Activated T-helper 17 cell treated with anti-CD3 and anti-CD28 coated beads, Interleukin-2, amount 50 U/mL, for 72 hours (primary cell): Measurements from ENCODE around the gene ITGA1. TPM values are rescaled to one million over a fixed set of nuclear protein-coding genes. Genes with fewer than 3 reads are reported as not detected.

Source experiments
- ATAC-seq: fragments of 150-1000 bp; cut with Tn5 transposase; replicated peaks from 2 replicates; pipeline ENCODE4 v1.10.0; 2021; ENCODE audit warnings: mild to moderate bottlenecking, moderate library complexity
- H3K27ac Mint-ChIP-seq: one replicate; pipeline ENCODE4 v1.8.0; 2022; ENCODE audit warnings: mixed read lengths
- H3K27me3 Mint-ChIP-seq: one replicate; pipeline ENCODE4 v1.8.0; 2022; ENCODE audit warnings: mixed read lengths
- H3K36me3 Mint-ChIP-seq: one replicate; pipeline ENCODE4 v1.8.0; 2022; ENCODE audit warnings: low read depth, mild to moderate bottlenecking, mixed read lengths
- H3K4me1 Mint-ChIP-seq: one replicate; pipeline ENCODE4 v1.8.0; 2022; ENCODE audit warnings: mixed read lengths
- H3K4me3 Mint-ChIP-seq: one replicate; pipeline ENCODE4 v1.8.0; 2022; ENCODE audit warnings: mild to moderate bottlenecking, mixed read lengths
- H3K9me3 Mint-ChIP-seq: one replicate; pipeline ENCODE4 v1.8.0; 2022; ENCODE audit warnings: mixed read lengths
- total RNA-seq, 2 donors: library from RNA; stranded (reverse); gene quantifications; one replicate each; pipeline ENCODE4 v1.2.3, GENCODE V29; 2022

ITGA1 gene
- total RNA-seq, 2 donors from 2014 or later: 3.1 to 14.9 TPM

DNA sequence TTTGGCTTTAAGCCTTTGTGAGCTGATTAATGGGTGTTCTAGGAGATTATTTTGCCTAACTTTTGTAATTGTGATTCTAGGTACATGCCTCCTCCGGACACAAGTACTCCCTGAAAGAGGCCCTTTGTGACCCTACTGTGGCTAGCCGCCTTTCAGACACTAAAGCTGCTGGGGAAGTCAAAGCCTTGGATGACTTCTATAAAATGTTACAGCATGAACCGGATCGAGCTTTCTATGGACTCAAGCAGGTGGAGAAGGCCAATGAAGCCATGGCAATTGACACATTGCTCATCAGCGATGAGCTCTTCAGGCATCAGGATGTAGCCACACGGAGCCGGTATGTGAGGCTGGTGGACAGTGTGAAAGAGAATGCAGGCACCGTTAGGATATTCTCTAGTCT, 13.6 kb downstream of the ITGA1 start:
- Mint-ChIP-seq H3K36me3 (peaks cover 72% of the 10 kb centered on the region), H3K4me3 (peak overlapping the region; percentile 91), H3K27ac (peak overlapping the region; percentile 95), H3K27me3 (no peaks in the 10 kb centered on the region), H3K9me3 (no peaks in the 10 kb centered on the region), H3K4me1 (peaks cover 31% of the 10 kb centered on the region)
- no peak for ATAC-seq

DNA sequence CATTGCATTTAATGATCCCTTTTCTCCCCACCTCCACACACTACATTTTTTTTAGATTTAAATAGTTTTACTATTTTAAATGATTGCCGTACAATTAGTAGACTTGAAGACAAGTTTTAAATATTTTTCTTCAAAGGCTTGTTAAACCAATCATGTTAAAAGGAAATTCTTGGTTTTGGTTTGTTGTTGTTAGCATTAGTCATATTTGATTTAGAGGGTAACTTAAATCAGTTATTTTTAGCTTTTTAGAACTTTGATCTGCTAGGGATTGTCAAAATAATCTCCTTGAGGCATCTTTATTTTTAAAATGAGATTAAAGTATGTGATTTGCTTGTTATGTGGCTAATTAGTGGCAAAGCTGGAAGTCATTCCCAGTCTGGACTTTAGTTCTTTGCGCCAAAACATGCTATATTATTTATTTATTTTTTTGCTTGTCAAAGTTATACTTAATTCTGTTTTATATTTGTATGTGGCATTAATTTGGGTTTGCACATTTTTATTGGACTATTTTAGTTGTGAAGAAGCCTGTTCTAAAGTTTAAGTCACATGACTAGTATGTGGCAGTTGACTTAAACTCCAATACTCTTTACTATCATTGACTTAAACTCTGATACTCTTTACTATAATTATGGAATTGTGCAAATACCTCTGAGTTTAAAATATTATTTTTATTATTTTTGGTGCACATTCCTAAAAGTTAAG, 14.7 kb downstream of the ITGA1 start:
- ATAC-seq: no peak
- peaks cover 29% of the 10 kb centered on the region for H3K4me1 Mint-ChIP-seq
- peak overlapping the region; percentile 91 for H3K4me3 Mint-ChIP-seq
- H3K36me3 Mint-ChIP-seq: peaks cover 72% of the 10 kb centered on the region
- no peak overlapping the region for H3K27ac Mint-ChIP-seq
- H3K9me3 Mint-ChIP-seq: no peaks in the 10 kb centered on the region
- no peaks in the 10 kb centered on the region for H3K27me3 Mint-ChIP-seq

DNA sequence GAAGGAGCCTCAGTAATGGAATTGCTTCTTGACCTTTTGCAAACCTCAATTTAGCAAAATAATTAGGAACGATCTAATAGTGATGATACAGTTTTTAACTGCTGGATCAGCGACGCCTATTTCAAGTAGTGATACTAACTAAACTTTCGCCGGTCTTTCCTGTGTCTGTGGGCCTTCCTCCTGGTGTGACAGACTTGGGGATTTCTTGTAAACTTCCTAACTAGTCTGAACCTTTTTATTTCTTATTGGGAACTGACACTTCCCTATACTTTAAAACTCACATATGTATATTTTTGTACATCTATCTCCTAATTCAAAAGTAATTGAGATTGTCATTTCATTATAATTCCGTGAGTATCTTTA, 15.2 kb downstream of the ITGA1 start:
- H3K4me3 Mint-ChIP-seq: peak overlapping the region; percentile 91
- no peak overlapping the region for H3K27ac Mint-ChIP-seq
- ATAC-seq: no peak
- no peaks in the 10 kb centered on the region for H3K9me3 Mint-ChIP-seq
- peaks cover 24% of the 10 kb centered on the region for H3K4me1 Mint-ChIP-seq
- peaks cover 72% of the 10 kb centered on the region for H3K36me3 Mint-ChIP-seq
- no peaks in the 10 kb centered on the region for H3K27me3 Mint-ChIP-seq

DNA sequence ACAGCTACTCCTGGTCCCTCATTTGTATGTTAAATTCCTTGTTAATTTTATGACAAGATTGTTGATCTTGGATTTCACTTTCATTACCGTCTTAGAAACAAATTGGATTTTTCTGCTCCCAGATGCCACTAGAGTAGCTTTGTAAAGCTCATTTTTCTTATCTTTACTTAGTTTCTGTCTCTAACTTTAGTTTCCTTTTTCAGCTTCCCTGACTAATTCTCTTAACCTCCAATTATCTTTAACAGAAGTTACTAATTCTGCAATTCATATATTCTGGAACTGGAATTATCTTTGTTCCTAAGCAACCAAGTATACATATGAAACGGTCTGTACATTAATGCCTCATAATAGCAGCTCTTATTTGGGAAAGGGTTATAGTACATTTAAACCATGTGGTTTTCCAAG, 16.7 kb downstream of the ITGA1 start:
- peaks cover 14% of the 10 kb centered on the region for H3K4me1 Mint-ChIP-seq
- peak overlapping the region; percentile 38 for H3K4me3 Mint-ChIP-seq
- no peak overlapping the region for H3K27ac Mint-ChIP-seq
- peaks cover 68% of the 10 kb centered on the region for H3K36me3 Mint-ChIP-seq
- ATAC-seq: no peak
- no peaks in the 10 kb centered on the region for H3K9me3 Mint-ChIP-seq
- H3K27me3 Mint-ChIP-seq: no peaks in the 10 kb centered on the region

DNA sequence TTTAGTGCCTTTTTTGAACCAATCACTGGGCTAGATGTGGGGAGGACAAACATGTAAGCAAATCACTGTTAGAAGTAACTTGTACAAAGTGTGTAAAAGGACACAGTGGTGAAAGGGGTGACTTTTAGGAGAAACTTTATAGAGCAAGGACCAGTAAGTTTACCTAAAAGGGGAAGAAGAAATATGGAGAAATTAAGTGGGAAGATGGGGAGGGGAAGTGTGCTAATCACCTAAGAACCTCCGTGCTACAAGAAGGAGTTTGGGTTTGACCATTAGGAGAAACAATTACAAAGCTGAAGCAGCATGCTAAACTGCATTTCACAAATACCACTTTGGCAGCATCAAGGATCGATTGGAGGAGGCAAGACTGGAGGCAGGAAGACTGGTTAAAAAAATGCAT, 17.3 kb downstream of the ITGA1 start:
- no peak for ATAC-seq
- Mint-ChIP-seq H3K36me3 (peaks cover 62% of the 10 kb centered on the region), H3K27me3 (no peaks in the 10 kb centered on the region), H3K4me1 (peaks cover 18% of the 10 kb centered on the region), H3K9me3 (no peaks in the 10 kb centered on the region), H3K4me3 (no peak overlapping the region), H3K27ac (no peak overlapping the region)

DNA sequence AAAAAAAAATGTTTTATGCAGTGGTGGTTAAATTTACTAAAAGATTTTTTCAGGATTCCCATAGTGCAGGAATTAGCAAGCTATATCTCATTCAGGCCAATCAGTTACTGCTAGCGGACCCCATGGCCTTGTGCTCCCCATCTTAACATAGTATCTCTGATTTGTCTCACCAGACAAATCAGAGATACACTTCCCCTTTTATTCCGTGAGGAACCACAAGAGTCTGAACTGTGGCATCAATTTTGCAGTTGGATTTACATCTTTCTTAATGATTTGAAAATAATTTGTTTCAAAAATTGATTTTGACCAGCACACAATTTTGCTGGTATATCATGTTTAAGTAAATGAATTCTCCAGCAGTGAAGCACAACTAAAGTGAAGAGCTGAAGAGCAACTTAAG, 17.9 kb downstream of the ITGA1 start:
- no peak overlapping the region for H3K27ac Mint-ChIP-seq
- H3K36me3 Mint-ChIP-seq: peaks cover 56% of the 10 kb centered on the region
- no peak for ATAC-seq
- peaks cover 18% of the 10 kb centered on the region for H3K4me1 Mint-ChIP-seq
- H3K9me3 Mint-ChIP-seq: no peaks in the 10 kb centered on the region
- no peaks in the 10 kb centered on the region for H3K27me3 Mint-ChIP-seq
- H3K4me3 Mint-ChIP-seq: no peak overlapping the region

DNA sequence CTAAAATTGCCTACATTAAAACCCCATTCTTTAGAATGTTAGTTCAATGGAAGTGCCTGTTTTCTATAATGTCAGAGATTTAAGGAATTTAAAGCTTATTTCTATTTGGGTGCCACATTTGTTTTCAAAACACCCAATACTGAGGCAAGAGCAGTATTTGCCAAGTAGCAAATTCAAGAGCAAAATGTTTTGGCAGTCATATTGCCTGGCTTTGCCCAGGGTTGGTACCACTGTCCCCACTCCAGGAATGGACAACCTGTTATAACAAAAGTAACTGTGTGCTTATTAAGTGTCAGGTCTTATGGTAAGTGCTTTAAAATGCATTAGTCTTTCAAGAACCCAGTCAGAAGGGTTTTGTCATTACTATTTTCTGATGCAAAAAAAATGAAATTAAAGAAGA, 19.3 kb downstream of the ITGA1 start:
- Mint-ChIP-seq H3K4me3 (no peak overlapping the region), H3K9me3 (no peaks in the 10 kb centered on the region), H3K36me3 (peaks cover 42% of the 10 kb centered on the region), H3K27me3 (no peaks in the 10 kb centered on the region), H3K4me1 (peaks cover 18% of the 10 kb centered on the region), H3K27ac (no peak overlapping the region)
- no peak for ATAC-seq

DNA sequence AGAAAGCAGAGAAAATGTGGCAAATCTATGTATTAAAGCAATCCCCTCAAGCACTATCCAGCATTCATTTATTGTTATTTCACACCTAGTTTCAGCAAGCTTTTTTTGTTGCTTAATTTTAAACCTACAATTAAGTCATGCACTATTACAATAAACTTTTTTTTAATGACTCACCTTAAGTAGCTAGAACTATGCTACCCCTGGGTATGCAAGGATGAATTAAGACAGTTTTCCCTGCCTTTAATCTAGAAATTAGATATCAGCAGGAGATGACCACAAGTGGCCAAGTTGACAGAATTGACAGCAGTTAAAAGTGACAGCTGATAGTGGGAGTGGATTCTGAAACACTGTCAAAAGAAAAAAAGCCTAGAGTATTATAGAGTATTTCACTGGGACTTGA, 20.0 kb downstream of the ITGA1 start:
- H3K9me3 Mint-ChIP-seq: no peaks in the 10 kb centered on the region
- H3K27ac Mint-ChIP-seq: no peak overlapping the region
- H3K4me1 Mint-ChIP-seq: peaks cover 18% of the 10 kb centered on the region
- no peak overlapping the region for H3K4me3 Mint-ChIP-seq
- H3K27me3 Mint-ChIP-seq: no peaks in the 10 kb centered on the region
- no peak for ATAC-seq
- H3K36me3 Mint-ChIP-seq: peaks cover 35% of the 10 kb centered on the region

DNA sequence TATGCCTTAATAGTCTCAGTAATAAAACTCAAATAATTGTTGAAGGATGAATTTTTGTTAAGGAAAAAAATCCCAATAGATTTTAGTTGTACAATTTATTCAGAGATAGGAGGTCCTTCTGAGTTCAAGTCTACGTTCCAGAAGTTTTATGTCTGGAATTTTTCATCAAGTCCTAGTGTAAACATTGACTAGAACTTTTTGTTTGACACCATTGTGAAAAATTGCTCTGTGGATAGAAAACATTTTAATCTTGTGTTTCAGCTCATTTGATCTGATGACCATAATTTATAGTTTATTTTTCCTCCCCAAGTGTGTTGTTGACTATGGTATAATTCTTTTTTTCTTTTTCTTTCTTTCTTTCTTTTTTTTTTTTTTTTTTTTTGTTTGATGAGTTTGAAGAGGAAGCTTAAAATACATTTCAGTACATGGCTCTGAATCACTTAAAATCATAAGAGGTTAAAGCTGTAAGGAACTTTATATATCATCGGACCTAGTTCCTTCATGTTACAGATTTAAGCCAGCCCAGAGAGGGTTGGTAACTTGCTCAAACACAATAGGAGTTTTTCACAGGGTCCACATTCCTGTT, 20.7 kb downstream of the ITGA1 start:
- Mint-ChIP-seq H3K27me3 (no peaks in the 10 kb centered on the region), H3K9me3 (no peaks in the 10 kb centered on the region), H3K4me3 (no peak overlapping the region), H3K4me1 (peaks cover 18% of the 10 kb centered on the region), H3K27ac (no peak overlapping the region), H3K36me3 (peaks cover 28% of the 10 kb centered on the region)
- ATAC-seq: no peak

DNA sequence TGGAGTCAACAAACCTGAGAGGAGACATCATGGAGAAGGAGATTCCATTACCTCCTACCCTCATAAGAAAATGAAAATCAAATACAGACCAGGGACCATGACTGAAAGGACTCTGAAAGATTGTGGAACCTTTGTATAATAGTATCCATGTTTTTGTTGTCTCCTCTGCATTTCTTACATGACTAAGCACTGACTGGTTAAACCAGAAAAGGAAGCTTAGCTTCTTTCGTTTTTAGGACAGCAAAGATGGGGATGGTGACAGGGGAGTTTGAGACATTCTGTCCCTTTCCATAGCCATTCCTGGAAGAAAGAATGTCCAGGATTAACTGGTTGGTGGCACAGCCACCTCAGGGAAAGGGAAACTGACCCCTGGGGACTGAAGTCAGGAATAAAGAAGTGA, 22.2 kb downstream of the ITGA1 start:
- Mint-ChIP-seq H3K4me1 (peaks cover 9% of the 10 kb centered on the region), H3K27ac (peak overlapping the region; percentile 44), H3K36me3 (peaks cover 13% of the 10 kb centered on the region), H3K9me3 (no peaks in the 10 kb centered on the region), H3K27me3 (no peaks in the 10 kb centered on the region), H3K4me3 (peak overlapping the region; percentile 21)
- peak; percentile 65 for ATAC-seq

DNA sequence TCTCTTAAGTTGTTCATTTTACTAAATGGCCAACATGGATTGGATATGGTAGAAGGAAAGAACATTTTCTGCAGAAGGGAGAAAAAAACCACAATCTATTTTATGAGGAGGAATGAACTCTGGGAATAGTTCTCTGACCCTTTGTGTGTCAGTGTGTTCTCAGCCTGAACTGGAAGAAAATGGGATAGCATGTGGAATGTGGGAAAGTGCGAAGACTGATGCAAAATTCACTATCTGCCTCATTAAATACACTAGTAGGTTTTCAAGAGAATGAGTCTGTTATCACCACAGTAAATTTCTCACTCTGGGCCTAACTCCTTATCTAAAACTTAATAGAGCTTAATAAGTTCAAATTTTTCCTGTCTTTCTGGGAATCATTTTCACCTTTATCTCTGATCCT, 22.7 kb downstream of the ITGA1 start:
- Mint-ChIP-seq H3K27ac (peak overlapping the region; percentile 44), H3K4me1 (peaks cover 4% of the 10 kb centered on the region)

DNA sequence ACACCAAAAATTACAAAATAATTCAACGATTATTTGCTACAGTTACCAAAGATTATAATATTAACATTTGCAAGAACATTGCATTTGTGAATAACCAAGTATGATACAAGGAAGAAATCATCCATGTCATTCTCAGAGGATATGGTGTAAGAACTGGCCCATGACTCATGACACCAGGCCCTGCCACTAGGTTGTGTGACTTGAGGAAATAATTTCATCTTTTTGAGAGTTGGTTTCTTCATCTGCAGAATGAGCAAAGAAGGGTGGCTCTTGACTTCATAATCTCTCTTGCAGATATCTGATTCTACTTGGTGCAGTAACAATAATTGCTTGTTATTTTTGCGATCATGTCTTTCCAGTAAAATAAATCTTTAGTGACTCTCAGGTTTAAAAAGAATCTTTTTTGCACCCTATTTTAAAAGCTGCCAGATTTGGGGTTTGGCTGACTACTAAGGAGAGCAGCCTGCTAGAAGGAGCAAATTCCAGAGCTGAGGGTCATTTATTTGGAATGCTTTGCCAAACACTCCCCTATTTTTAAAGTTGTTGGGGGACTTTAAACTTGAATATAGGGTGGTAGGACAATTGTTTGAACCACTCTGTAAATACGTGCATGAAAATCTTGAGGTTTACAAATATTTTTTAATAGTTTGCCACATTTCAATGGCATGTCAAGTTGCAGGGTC, 23.5 kb downstream of the ITGA1 start:
- Mint-ChIP-seq H3K4me3 (no peak overlapping the region), H3K36me3 (no peaks in the 10 kb centered on the region), H3K27me3 (no peaks in the 10 kb centered on the region), H3K9me3 (no peaks in the 10 kb centered on the region), H3K4me1 (peaks cover 4% of the 10 kb centered on the region), H3K27ac (no peak overlapping the region)
- ATAC-seq: peak; percentile 51

More for the DNA sequence above, 22.7 kb downstream of the ITGA1 start:
- Mint-ChIP-seq H3K27me3 (no peaks in the 10 kb centered on the region), H3K36me3 (peaks cover 8% of the 10 kb centered on the region), H3K9me3 (no peaks in the 10 kb centered on the region), H3K4me3 (no peak overlapping the region)
- no peak for ATAC-seq

DNA sequence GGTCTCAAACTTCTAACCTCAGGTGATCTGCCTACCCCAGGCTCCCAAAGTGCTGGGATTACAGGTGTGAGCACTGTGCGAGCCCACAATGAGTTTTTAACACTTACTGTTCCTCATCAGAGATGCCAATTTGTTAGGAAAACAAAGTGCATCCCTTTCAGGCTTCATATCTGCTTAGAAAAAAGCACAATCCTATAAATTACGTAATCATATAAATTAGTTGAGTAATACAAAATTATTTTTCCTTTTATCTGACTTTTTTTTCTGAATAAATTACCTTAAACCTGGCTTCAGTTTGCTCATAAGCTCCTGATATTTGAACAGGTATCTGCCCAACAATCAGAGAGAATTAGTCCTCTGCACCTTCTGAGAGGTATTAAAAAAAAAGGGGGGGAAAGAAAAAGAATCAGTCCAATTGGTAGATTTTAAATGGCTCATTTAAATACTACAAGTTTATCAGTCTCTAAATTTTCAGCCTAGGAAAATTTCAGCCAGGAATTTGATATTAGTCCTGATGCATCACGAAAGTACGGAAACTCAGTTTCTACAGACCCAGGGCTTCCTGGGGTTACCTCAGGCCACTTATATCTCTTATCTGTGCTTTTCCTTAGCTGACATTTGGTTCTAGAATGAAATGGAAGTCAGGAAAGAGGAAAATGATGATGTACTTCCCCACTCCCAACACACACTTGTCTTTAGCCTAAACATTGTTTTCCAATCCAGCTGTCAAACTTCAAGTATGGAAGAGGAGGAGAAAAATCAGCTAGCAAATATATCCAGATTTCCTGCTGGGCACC, 26.8 kb downstream of the ITGA1 start:
- Mint-ChIP-seq H3K4me3 (no peak overlapping the region), H3K9me3 (no peaks in the 10 kb centered on the region), H3K27me3 (no peaks in the 10 kb centered on the region), H3K4me1 (peaks cover 4% of the 10 kb centered on the region), H3K27ac (no peak overlapping the region), H3K36me3 (no peaks in the 10 kb centered on the region)
- no peak for ATAC-seq

DNA sequence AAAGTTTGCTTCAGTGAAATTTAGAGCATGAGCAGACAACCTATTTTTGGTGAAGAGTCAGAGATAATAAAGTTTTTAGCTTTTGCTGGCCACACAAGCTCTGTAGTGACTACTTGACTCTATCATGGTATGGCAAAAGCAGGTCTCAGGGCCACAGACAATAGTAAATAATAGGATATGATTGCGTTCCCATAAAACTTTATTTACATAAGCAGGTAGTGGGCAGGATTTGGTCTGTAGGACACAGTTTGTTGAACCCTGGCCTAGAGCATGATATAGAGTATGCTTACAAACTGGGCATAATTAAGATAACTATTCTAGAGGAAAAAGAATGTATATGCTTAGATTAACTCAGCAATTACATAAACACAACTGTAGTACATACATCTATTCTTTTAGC, 30.1 kb downstream of the ITGA1 start:
- Mint-ChIP-seq H3K4me1 (no peaks in the 10 kb centered on the region), H3K27ac (no peak overlapping the region), H3K4me3 (no peak overlapping the region), H3K27me3 (no peaks in the 10 kb centered on the region), H3K36me3 (no peaks in the 10 kb centered on the region), H3K9me3 (no peaks in the 10 kb centered on the region)
- ATAC-seq: no peak
